K562 (cell line): ENCODE measurements around the gene SCFD1. TPM values are rescaled to one million over a fixed set of nuclear protein-coding genes. Genes with fewer than 3 reads are reported as not detected.

Experiments used
- ATAC-seq: fragments of 200-7000 bp; cut with Tn5 transposase; 3 replicates; pipeline ENCODE4 v1.9.1; 2020; ENCODE audit warnings: moderate library complexity
- BruUV-seq: library from RNA; stranded (reverse); fragments of 400-500 nt; replicated peaks from 2 replicates; lab custom pipeline; 2021; lab: Mats Ljungman, UMichigan
- CTCF ChIA-PET: fragments of 300-600 bp; formaldehyde crosslinking; extraction: SDS; loops from one replicate; lab custom pipeline; 2021; ENCODE audit warnings: low intra/inter-chr PET ratio; lab: Yijun Ruan, JAX
- POLR2A ChIA-PET: fragments of 300-600, 350-650 bp; sonication (Branson Sonifier 250); formaldehyde crosslinking; extraction: SDS; loops from one replicate; lab custom pipeline; 2021; ENCODE audit warnings: antibody characterized with exemption, inconsistent platforms; lab: Yijun Ruan, JAX
- DNase-seq, 4 experiments: peaks; one replicate each; pipeline versions ENCODE4 v3.0.0 to v3.0.0-alpha.2; 2011 to 2018; ENCODE audit warnings: low spot score in 3 of 4, mixed read lengths in 3 of 4; ENCODE audit errors: extremely low read depth in 1 of 4
- FAIRE-seq: peaks from 2 replicates; lab custom pipeline; 2011; peaks lifted over from hg19 to GRCh38; lab: Jason Lieb, UNC
- H2AFZ ChIP-seq: 2 replicates; pipeline ENCODE4 v1.6.0; 2011; ENCODE audit warnings: low read depth, low read length, control low read depth, inconsistent platforms
- H3K27ac ChIP-seq: fragments of 200-600 bp; 3 replicates; pipeline ENCODE4 v1.8.0; 2011; ENCODE audit warnings: low read depth, mild to moderate bottlenecking, control low read depth, inconsistent platforms, low read length, moderate library complexity, mixed read lengths; ENCODE audit errors: extremely low read depth
- H3K27me3 ChIP-seq, 2 experiments: fragments of 300-600 bp in 1 of 2; 2 replicates in 1 of 2; 3 replicates in 1 of 2; pipeline versions ENCODE4 v1.6.0 to v1.8.0; 2011; ENCODE audit warnings: inconsistent platforms in 2 of 2, low read length in 2 of 2, mild to moderate bottlenecking in 1 of 2, mixed read lengths in 1 of 2, moderate library complexity in 1 of 2; ENCODE audit not compliant: control insufficient read depth in 2 of 2, insufficient read depth in 2 of 2
- H3K36me3 ChIP-seq: fragments of 300-600 bp; 3 replicates; pipeline ENCODE4 v1.8.0; 2011; ENCODE audit warnings: mild to moderate bottlenecking, low read length, inconsistent platforms; ENCODE audit not compliant: control insufficient read depth, insufficient read depth
- H3K4me1 ChIP-seq, 2 experiments: fragments of 200-600 bp in 1 of 2; replicated peaks in 1 of 2; 2 replicates in 1 of 2; 3 replicates in 1 of 2; pipeline versions ENCODE4 v1.5.1 to v1.8.0; 2011; ENCODE audit warnings: inconsistent platforms in 2 of 2, low read length in 2 of 2, mild to moderate bottlenecking in 1 of 2, mixed read lengths in 1 of 2, moderate library complexity in 1 of 2; ENCODE audit not compliant: control insufficient read depth in 2 of 2, insufficient read depth in 2 of 2
- H3K4me2 ChIP-seq: 2 replicates; pipeline ENCODE4 v1.6.1; 2011; ENCODE audit warnings: low read length, control low read depth, inconsistent platforms, mixed read lengths; ENCODE audit not compliant: insufficient read depth
- H3K4me3 ChIP-seq: fragments of 200-600 bp; sonication (generic), shearing (Covaris generic); 2 replicates; pipeline ENCODE4 v1.5.1; 2016; ENCODE audit warnings: control low read depth, inconsistent platforms
- H3K79me2 ChIP-seq: fragments of 200-600 bp; 3 replicates; pipeline ENCODE4 v1.8.0; 2011; ENCODE audit warnings: low read length, inconsistent platforms; ENCODE audit not compliant: control insufficient read depth, insufficient read depth
- H3K9ac ChIP-seq, 2 experiments: 2 replicates each; pipeline versions ENCODE4 v1.6.0 to v1.6.1; 2011; ENCODE audit warnings: low read depth in 2 of 2, low read length in 2 of 2, control low read depth in 1 of 2, inconsistent platforms in 1 of 2, mild to moderate bottlenecking in 1 of 2, mixed read lengths in 1 of 2; ENCODE audit not compliant: insufficient read depth in 1 of 2
- H3K9me1 ChIP-seq: one replicate; pipeline ENCODE4 v1.6.0; 2011; ENCODE audit warnings: inconsistent platforms, mild to moderate bottlenecking, low read length, moderate library complexity; ENCODE audit not compliant: control insufficient read depth, insufficient read depth
- H3K9me3 ChIP-seq: replicated peaks from 2 replicates; pipeline ENCODE4 v1.5.1; 2011; ENCODE audit warnings: low read depth, low read length, inconsistent platforms; ENCODE audit not compliant: control insufficient read depth, insufficient read depth
- H4K20me1 ChIP-seq: replicated peaks from 2 replicates; pipeline ENCODE4 v1.6.1; 2011; ENCODE audit warnings: low read length, inconsistent platforms, mixed read lengths; ENCODE audit not compliant: control insufficient read depth, insufficient read depth
- ARHGAP35 ChIP-seq: fragments of 450-650 bp; IDR thresholded peaks from 2 replicates; pipeline ENCODE4 v1.6.1; 2018; ENCODE audit not compliant: partially characterized antibody
- BRD4 ChIP-seq: fragments of 200-600 bp; sonication (generic); IDR thresholded peaks from 2 replicates; pipeline ENCODE4 v1.6.1; 2017; ENCODE audit warnings: inconsistent platforms
- FOXK2 ChIP-seq, 2 experiments: fragments of 450-650 bp; IDR thresholded peaks in 1 of 2; conservative IDR thresholded peaks in 1 of 2; 2 replicates each; pipeline ENCODE4 v1.6.1; 2016; ENCODE audit warnings: low read depth in 2 of 2, mild to moderate bottlenecking in 1 of 2
- HMGN3 ChIP-seq: IDR thresholded peaks from 2 replicates; pipeline ENCODE4 v1.6.1; 2011; ENCODE audit warnings: borderline replicate concordance, low read depth, mild to moderate bottlenecking, mixed read lengths, low read length; ENCODE audit not compliant: insufficient read length; ENCODE audit errors: extremely low read depth
- HNRNPLL ChIP-seq: fragments of 200-400 bp; formaldehyde crosslinking; IDR thresholded peaks from 2 replicates; pipeline ENCODE4 v1.6.1; 2017; ENCODE audit warnings: low read length, low read depth, mild to moderate bottlenecking; ENCODE audit not compliant: poor library complexity, severe bottlenecking
- NCOA1 ChIP-seq: fragments of 450-650 bp; IDR thresholded peaks from 2 replicates; pipeline ENCODE4 v1.6.1; 2016; ENCODE audit warnings: low read depth
- NONO ChIP-seq, 2 experiments: fragments of 200-400 bp in 1 of 2; fragments of 450-650 bp in 1 of 2; formaldehyde crosslinking in 1 of 2; IDR thresholded peaks; 2 replicates each; pipeline ENCODE4 v1.6.1; 2017; ENCODE audit warnings: low read depth in 2 of 2, mild to moderate bottlenecking in 2 of 2, moderate library complexity in 2 of 2, low read length in 1 of 2
- PTTG1 ChIP-seq: fragments of 450-650 bp; IDR thresholded peaks from 2 replicates; pipeline ENCODE4 v1.6.1; 2016; ENCODE audit warnings: low read depth, mild to moderate bottlenecking, missing genetic modification characterization, missing compliant biosample characterization
- SMAD4 ChIP-seq: fragments of 250-450 bp; sonication (Bioruptor Pico); conservative IDR thresholded peaks from 2 replicates; pipeline ENCODE4 v1.8.0; 2021; ENCODE audit warnings: inconsistent platforms, mild to moderate bottlenecking, moderate library complexity
- ZNF140 ChIP-seq: fragments of 250-450 bp; sonication (Bioruptor Pico); IDR thresholded peaks from 2 replicates; pipeline ENCODE4 v1.8.0; 2021; ENCODE audit warnings: moderate library complexity, mild to moderate bottlenecking, inconsistent platforms
- ZNF507 ChIP-seq: conservative IDR thresholded peaks from 2 replicates; pipeline ENCODE4 v1.6.1; 2017; ENCODE audit warnings: missing genetic modification characterization, missing compliant biosample characterization
- ZNF75A ChIP-seq: fragments of 450-650 bp; formaldehyde crosslinking; IDR thresholded peaks from 2 replicates; pipeline ENCODE4 v1.4.0; 2020; ENCODE audit warnings: mild to moderate bottlenecking
- WGBS: fragments of 100-300 bp; shearing (Covaris generic); methylation state at CpG from one replicate; pipeline ENCODE4 v1.1.6; 2016; ENCODE audit warnings: low coverage, mixed read lengths; ENCODE audit not compliant: insufficient coverage; ENCODE audit errors: missing lambda C conversion rate; 5-methylcytosine and 5-hydroxymethylcytosine counted together
- in situ Hi-C: fragments of 300-500 bp; cut with MboI; formaldehyde crosslinking; loops from 4 replicates; pipeline ENCODE4 v1.15.0; 2018; ENCODE audit warnings: inconsistent platforms, mixed read lengths
- intact Hi-C: fragments of 100-400 bp; cut with micrococcal nuclease; formaldehyde crosslinking; loops from 2 replicates; pipeline ENCODE4 v1.14.2; 2022
- polyA plus RNA-seq, 8 experiments: library from polyadenylated mRNA; depleted of rRNA in 4 of 8; stranded (reverse) in 5 of 8; unstranded in 3 of 8; fragments of >200 nt; fragmentation: Nextera tagmentation in 2 of 8; fragmentation: Illumina TruSeq in 1 of 8; extraction: Ambion mirVana in 2 of 8; extraction: Trizol in 1 of 8; gene quantifications; 2 replicates each; pipeline versions ENCODE4 v1.2.1 to v1.2.3, GENCODE V29; 2011 to 2014; ENCODE audit warnings: inconsistent platforms in 1 of 8, missing spikeins in 1 of 8
- total RNA-seq, 7 experiments: library from RNA; depleted of rRNA in 6 of 7; stranded (reverse); fragments of >200 nt in 6 of 7; fragmentation: Illumina TruSeq in 2 of 7; extraction: Trizol in 2 of 7; gene quantifications; 2 replicates each; pipeline versions ENCODE4 v1.2.1 to v1.2.3, GENCODE V29; 2011 to 2021; ENCODE audit warnings: low replicate concordance in 1 of 7
- TF ChIP-seq, protein P1 (sequence below): sonication (generic); formaldehyde crosslinking; IDR thresholded peaks from 2 replicates; pipeline ENCODE4 v1.9.0; 2022; ENCODE audit warnings: mild to moderate bottlenecking, missing genetic modification reagents
- TF ChIP-seq, protein P2 (sequence below): fragments of 250-450 bp; sonication (Bioruptor Pico); IDR thresholded peaks from 2 replicates; pipeline ENCODE4 v1.5.0; 2021
- TF ChIP-seq, protein P3 (sequence below): fragments of 450-650 bp; conservative IDR thresholded peaks from 2 replicates; pipeline ENCODE4 v1.6.1; 2016; ENCODE audit warnings: missing genetic modification characterization, low read depth, mild to moderate bottlenecking, control low read depth, missing compliant biosample characterization
- TF ChIP-seq, protein P4 (sequence below): fragments of 450-650 bp; IDR thresholded peaks from 2 replicates; pipeline ENCODE4 v1.6.1; 2017; ENCODE audit warnings: mild to moderate bottlenecking, moderate library complexity

Gene SCFD1
- total and polyA plus RNA-seq, 9 of the 15 experiments (the other 6 are each of a cell fraction or from before 2014, with no cell fraction given) = 48.9 to 112 (median 75.2) TPM

DNA sequence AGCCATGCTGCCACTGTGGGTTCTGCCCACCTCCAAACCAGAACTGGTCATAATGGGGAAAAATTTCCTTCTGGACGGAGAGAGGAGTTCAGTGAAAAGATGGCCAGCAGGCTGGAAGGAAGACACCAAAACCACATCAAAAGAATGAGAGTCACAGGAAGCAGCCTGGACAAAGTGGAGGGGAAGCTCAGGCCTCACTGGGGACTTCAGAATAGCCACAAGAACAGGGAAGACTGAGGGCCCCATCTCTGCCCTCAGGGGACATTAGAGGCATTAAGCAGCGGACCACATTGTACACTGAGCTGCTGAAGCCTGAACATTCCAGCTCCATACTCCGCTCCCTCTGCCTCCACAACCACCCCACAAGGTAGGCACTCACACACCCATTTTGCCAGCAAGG, 132.7 kb downstream of the SCFD1 start:
- no peak overlapping the region for H3K9ac ChIP-seq
- H3K79me2 ChIP-seq = no peaks in the 10 kb centered on the region
- DNase-seq (no peak), FAIRE-seq (no peak), ATAC-seq (no peak)
- H3K4me2 ChIP-seq = no peak overlapping the region
- no peaks in the 10 kb centered on the region for H3K9me3 ChIP-seq
- no TSS peak for BruUV-seq
- WGBS = 38% methylated on average over 3 of the region's 3 CpGs
- H3K4me1 ChIP-seq = no peaks in the 10 kb centered on the region
- ChIA-PET CTCF (no interaction called here), POLR2A (no interaction called here)
- intact Hi-C loops = no loop called here
- H2AFZ ChIP-seq = peak overlapping the region; percentile 32; the same call in 1 of the 2 replicates
- no peak overlapping the region for H3K4me3 ChIP-seq
- 0 out of 5 replicates have a peak, but pooled peaks cover 0 to 15% of the 10 kb centered on the region in 2 experiments for H3K27me3 ChIP-seq
- no peaks in the 10 kb centered on the region for H4K20me1 ChIP-seq
- in situ Hi-C loops = no loop called here
- H3K36me3 ChIP-seq = no peaks in the 10 kb centered on the region
- H3K27ac ChIP-seq = no peak overlapping the region
- H3K9me1 ChIP-seq = no peaks in the 10 kb centered on the region
- TF ChIP-seq, protein P1, sequence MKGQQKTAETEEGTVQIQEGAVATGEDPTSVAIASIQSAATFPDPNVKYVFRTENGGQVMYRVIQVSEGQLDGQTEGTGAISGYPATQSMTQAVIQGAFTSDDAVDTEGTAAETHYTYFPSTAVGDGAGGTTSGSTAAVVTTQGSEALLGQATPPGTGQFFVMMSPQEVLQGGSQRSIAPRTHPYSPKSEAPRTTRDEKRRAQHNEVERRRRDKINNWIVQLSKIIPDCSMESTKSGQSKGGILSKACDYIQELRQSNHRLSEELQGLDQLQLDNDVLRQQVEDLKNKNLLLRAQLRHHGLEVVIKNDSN (CRISPR knock-in tag) = no peak
- TF ChIP-seq HNRNPLL = no peak
- no peak for TF ChIP-seq FOXK2 (conservative IDR thresholded peaks at IDR 0.05 in 1 of 2, IDR thresholded peaks at IDR 0.05 in 1 of 2; ENCODE audit: low read depth in 2 of 2)
- no peak for TF ChIP-seq ZNF507 (tag)
- TF ChIP-seq NONO (IDR thresholded peaks at IDR 0.05; ENCODE audit: low read depth in 2 of 2, low read length in 1 of 2) = no peak
- TF ChIP-seq ZNF75A = no peak
- TF ChIP-seq SMAD4 (CRISPR knock-in tag) = no peak
- no peak for TF ChIP-seq ZNF140 (CRISPR knock-in tag)
- no peak for TF ChIP-seq PTTG1
- TF ChIP-seq, protein P2, sequence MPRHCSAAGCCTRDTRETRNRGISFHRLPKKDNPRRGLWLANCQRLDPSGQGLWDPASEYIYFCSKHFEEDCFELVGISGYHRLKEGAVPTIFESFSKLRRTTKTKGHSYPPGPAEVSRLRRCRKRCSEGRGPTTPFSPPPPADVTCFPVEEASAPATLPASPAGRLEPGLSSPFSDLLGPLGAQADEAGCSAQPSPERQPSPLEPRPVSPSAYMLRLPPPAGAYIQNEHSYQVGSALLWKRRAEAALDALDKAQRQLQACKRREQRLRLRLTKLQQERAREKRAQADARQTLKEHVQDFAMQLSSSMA = no peak
- no peak for TF ChIP-seq BRD4
- TF ChIP-seq, protein P3, sequence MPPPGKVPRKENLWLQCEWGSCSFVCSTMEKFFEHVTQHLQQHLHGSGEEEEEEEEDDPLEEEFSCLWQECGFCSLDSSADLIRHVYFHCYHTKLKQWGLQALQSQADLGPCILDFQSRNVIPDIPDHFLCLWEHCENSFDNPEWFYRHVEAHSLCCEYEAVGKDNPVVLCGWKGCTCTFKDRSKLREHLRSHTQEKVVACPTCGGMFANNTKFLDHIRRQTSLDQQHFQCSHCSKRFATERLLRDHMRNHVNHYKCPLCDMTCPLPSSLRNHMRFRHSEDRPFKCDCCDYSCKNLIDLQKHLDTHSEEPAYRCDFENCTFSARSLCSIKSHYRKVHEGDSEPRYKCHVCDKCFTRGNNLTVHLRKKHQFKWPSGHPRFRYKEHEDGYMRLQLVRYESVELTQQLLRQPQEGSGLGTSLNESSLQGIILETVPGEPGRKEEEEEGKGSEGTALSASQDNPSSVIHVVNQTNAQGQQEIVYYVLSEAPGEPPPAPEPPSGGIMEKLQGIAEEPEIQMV (tag) = no peak
- TF ChIP-seq, protein P4, sequence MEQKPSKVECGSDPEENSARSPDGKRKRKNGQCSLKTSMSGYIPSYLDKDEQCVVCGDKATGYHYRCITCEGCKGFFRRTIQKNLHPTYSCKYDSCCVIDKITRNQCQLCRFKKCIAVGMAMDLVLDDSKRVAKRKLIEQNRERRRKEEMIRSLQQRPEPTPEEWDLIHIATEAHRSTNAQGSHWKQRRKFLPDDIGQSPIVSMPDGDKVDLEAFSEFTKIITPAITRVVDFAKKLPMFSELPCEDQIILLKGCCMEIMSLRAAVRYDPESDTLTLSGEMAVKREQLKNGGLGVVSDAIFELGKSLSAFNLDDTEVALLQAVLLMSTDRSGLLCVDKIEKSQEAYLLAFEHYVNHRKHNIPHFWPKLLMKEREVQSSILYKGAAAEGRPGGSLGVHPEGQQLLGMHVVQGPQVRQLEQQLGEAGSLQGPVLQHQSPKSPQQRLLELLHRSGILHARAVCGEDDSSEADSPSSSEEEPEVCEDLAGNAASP = no peak
- TF ChIP-seq HMGN3 = no peak
- no peak for TF ChIP-seq NCOA1
- no peak for TF ChIP-seq ARHGAP35
